GM18526 (cell line): ENCODE results near the gene MAGEB2.

ENCODE experiments used
- POLR2A ChIP-seq: IDR thresholded peaks from 3 replicates; pipeline ENCODE4 v1.6.1; 2011; ENCODE audit not compliant: insufficient read length; ENCODE audit errors: extremely low read depth

The MAGEB2 gene

GRCh38 chrX:30215357-30215843 lies at the start of gene MAGEB2:
Gene MAGEB2, plus strand, starts transcription at chrX:30215563. Its CDS starts 3,018 bp downstream, at chrX:30218581.
- TF ChIP-seq POLR2A: no peak

GRCh38 chrX:30170900-30171299 lies 44.5 kb upstream of the MAGEB2 start:
- no peak for TF ChIP-seq POLR2A

GRCh38 chrX:30181353-30181752 lies 34.0 kb upstream of the MAGEB2 start:
- no peak for TF ChIP-seq POLR2A

GRCh38 chrX:30183554-30183953 lies 31.8 kb upstream of the MAGEB2 start:
- no peak for TF ChIP-seq POLR2A

- no peak for TF ChIP-seq POLR2A
These were observed 24.9 kb upstream of the MAGEB2 start for GRCh38 chrX:30190426-30190825.

GRCh38 chrX:30196322-30196721 lies 19.0 kb upstream of the MAGEB2 start:
- TF ChIP-seq POLR2A: no peak

- no peak for TF ChIP-seq POLR2A
These were observed 3.2 kb upstream of the MAGEB2 start for GRCh38 chrX:30212172-30212571.

GRCh38 chrX:30217465-30217864 lies 2.1 kb downstream of the MAGEB2 start:
- no peak for TF ChIP-seq POLR2A

GRCh38 chrX:30219372-30219771 lies 4.0 kb downstream of the MAGEB2 start:
- no peak for TF ChIP-seq POLR2A

- no peak for TF ChIP-seq POLR2A
These were observed 5.3 kb downstream of the MAGEB2 start for GRCh38 chrX:30220661-30221060.

- TF ChIP-seq POLR2A: no peak
These were observed 9.2 kb downstream of the MAGEB2 start for GRCh38 chrX:30224536-30224935.

- no peak for TF ChIP-seq POLR2A
These were observed 13.2 kb downstream of the MAGEB2 start for GRCh38 chrX:30228526-30228925.

GRCh38 chrX:30230395-30230794 lies 15.0 kb downstream of the MAGEB2 start, which contains the start of gene MAGEB3:
Gene MAGEB3, plus strand, starts transcription at chrX:30230657. Its CDS starts 5,268 bp downstream, at chrX:30235925.
- no peak for TF ChIP-seq POLR2A

GRCh38 chrX:30241724-30242415 lies 26.5 kb downstream of the MAGEB2 start, which contains the start of gene MAGEB4:
Gene MAGEB4, plus strand, starts transcription at chrX:30242000. Its CDS starts 136 bp downstream, at chrX:30242136.
- no peak for TF ChIP-seq POLR2A

- no peak for TF ChIP-seq POLR2A
These were observed 31.6 kb downstream of the MAGEB2 start, which contains the start of gene MAGEB1 for GRCh38 chrX:30246769-30247489. Gene MAGEB1, plus strand, starts transcription at chrX:30247146. Its CDS starts 3,348 bp downstream, at chrX:30250494.

- TF ChIP-seq POLR2A: no peak
These were observed 33.5 kb downstream of the MAGEB2 start for GRCh38 chrX:30248854-30249253.

GRCh38 chrX:30253257-30253656 lies 37.9 kb downstream of the MAGEB2 start:
- no peak for TF ChIP-seq POLR2A

GRCh38 chrX:30259927-30260326 lies 44.6 kb downstream of the MAGEB2 start:
- no peak for TF ChIP-seq POLR2A
